ENCODE results near the gene SHD. TPM values are rescaled to one million over a fixed set of nuclear protein-coding genes. Genes with fewer than 3 reads are reported as not detected.
"Not testable (repeated sequence)": the region's sequence is repeated elsewhere in the genome, so short reads cannot be mapped to it uniquely, and the experiment has no call there.

SHD gene
- total RNA-seq, 1 donor from 2014 or later: not detected

- intact Hi-C loops (cut with DNase I): no loop called here
- no peaks in the 10 kb centered on the region for H3K27me3 ChIP-seq
- ATAC-seq (no peak), DNase-seq (no peak)
- H3K9me3 ChIP-seq: no peaks in the 10 kb centered on the region
- TF ChIP-seq CTCF (IDR thresholded peaks at IDR 0.05): no peak
- H3K4me3 ChIP-seq: no peak overlapping the region
- H3K4me1 ChIP-seq: no peaks in the 10 kb centered on the region
- H3K27ac ChIP-seq: no peak overlapping the region
- no peaks in the 10 kb centered on the region for H3K36me3 ChIP-seq
Observed at GRCh38 chr19:4326215-4326836, 47.3 kb downstream of the SHD start.

- no peaks in the 10 kb centered on the region for H3K4me1 ChIP-seq
- intact Hi-C loops (cut with DNase I): no loop called here
- no peak overlapping the region for H3K4me3 ChIP-seq
- TF ChIP-seq CTCF (IDR thresholded peaks at IDR 0.05): no peak
- no peak for ATAC-seq
- H3K27ac ChIP-seq: no peak overlapping the region
- H3K27me3 ChIP-seq: no peaks in the 10 kb centered on the region
- H3K9me3 ChIP-seq: no peaks in the 10 kb centered on the region
- no peak for DNase-seq
- H3K36me3 ChIP-seq: no peaks in the 10 kb centered on the region
Observed at GRCh38 chr19:4326837-4327251, 47.8 kb downstream of the SHD start.

GRCh38 chr19:4327252-4327876, 48.3 kb downstream of the SHD start:
- Histone ChIP-seq H3K9me3 (no peaks in the 10 kb centered on the region), H3K4me3 (peak overlapping the region; percentile 39), H3K27ac (no peak overlapping the region), H3K4me1 (no peaks in the 10 kb centered on the region), H3K36me3 (no peaks in the 10 kb centered on the region), H3K27me3 (no peaks in the 10 kb centered on the region)
- intact Hi-C loops (cut with DNase I): no loop called here
- no peak for TF ChIP-seq CTCF (IDR thresholded peaks at IDR 0.05)
- ATAC-seq (peak; percentile 55), DNase-seq (peak; percentile 84)

GRCh38 chr19:4327877-4328242, 48.8 kb downstream of the SHD start:
- TF ChIP-seq CTCF (IDR thresholded peaks at IDR 0.05): no peak
- H3K9me3 ChIP-seq: no peaks in the 10 kb centered on the region
- no peaks in the 10 kb centered on the region for H3K27me3 ChIP-seq
- no peak overlapping the region for H3K27ac ChIP-seq
- peak overlapping the region; percentile 39 for H3K4me3 ChIP-seq
- DNase-seq (no peak), ATAC-seq (peak; percentile 6)
- H3K36me3 ChIP-seq: no peaks in the 10 kb centered on the region
- intact Hi-C loops (cut with DNase I): no loop called here
- no peaks in the 10 kb centered on the region for H3K4me1 ChIP-seq

- intact Hi-C loops (cut with DNase I): no loop called here
- no peaks in the 10 kb centered on the region for H3K36me3 ChIP-seq
- no peak for TF ChIP-seq CTCF (IDR thresholded peaks at IDR 0.05)
- H3K27ac ChIP-seq: no peak overlapping the region
- no peaks in the 10 kb centered on the region for H3K27me3 ChIP-seq
- no peaks in the 10 kb centered on the region for H3K9me3 ChIP-seq
- ATAC-seq (peak; percentile 93), DNase-seq (peak; percentile 96)
- H3K4me1 ChIP-seq: no peaks in the 10 kb centered on the region
- H3K4me3 ChIP-seq: peak overlapping the region; percentile 45
Observed at GRCh38 chr19:4328243-4328990, 49.4 kb downstream of the SHD start.

GRCh38 chr19:4328991-4329681, 50.1 kb downstream of the SHD start:
- peak overlapping the region; percentile 45 for H3K4me3 ChIP-seq
- H3K27ac ChIP-seq; H3K4me1 ChIP-seq; H3K27me3 ChIP-seq; DNase-seq; ATAC-seq; H3K36me3 ChIP-seq; intact Hi-C loops (cut with DNase I); H3K9me3 ChIP-seq: not testable (repeated sequence)

Data from upper lobe of right lung (tissue), 1 donor.